Measurements from ENCODE around the gene TRAF1.

Gene TRAF1

DNA sequence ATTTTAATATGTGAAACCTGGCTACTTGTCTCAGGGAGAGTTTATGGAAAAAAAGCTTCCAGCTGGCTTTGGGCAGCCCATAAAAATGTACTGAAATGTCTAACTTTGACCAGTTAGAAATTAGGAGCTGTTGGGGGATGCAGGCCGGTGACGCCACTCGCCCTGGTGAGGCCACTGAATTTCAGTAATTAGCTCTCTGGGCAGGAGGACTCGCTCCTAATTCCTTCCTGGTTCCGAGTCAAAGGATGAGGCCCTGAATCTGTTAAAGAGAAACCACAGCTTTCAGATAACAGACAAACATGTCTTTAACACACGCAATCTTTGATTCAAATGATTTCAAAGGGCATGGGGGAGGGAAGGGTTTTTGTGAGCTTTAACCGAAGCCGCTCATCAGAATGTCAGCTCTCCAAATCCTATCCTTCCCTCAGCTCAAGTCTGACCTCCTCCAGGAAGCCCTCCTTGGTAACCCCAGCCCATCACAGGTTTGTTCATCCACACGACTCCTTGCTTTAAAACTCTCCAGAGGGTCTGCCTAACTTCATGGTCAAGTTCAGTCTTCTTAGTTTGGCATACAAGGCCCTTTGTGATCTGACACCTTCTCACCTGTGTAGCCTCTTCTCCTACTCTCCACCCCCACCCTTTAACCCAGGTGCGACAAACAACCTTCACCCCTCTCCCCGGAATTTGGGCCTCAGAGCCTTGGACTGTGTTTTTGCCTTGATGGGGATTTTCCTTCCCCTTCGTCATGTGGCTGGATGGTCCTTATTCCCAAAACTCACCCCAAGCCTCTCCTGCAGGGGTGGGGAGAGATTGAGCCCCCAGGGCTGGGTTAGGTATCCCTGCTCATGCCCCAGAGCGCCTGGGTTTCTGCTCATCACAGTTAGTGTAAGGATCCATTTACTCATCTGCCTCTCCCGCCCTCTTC lies 36.0 kb downstream of the TRAF1 start:
- TF ChIP-seq, protein P1, sequence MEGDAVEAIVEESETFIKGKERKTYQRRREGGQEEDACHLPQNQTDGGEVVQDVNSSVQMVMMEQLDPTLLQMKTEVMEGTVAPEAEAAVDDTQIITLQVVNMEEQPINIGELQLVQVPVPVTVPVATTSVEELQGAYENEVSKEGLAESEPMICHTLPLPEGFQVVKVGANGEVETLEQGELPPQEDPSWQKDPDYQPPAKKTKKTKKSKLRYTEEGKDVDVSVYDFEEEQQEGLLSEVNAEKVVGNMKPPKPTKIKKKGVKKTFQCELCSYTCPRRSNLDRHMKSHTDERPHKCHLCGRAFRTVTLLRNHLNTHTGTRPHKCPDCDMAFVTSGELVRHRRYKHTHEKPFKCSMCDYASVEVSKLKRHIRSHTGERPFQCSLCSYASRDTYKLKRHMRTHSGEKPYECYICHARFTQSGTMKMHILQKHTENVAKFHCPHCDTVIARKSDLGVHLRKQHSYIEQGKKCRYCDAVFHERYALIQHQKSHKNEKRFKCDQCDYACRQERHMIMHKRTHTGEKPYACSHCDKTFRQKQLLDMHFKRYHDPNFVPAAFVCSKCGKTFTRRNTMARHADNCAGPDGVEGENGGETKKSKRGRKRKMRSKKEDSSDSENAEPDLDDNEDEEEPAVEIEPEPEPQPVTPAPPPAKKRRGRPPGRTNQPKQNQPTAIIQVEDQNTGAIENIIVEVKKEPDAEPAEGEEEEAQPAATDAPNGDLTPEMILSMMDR (IDR thresholded peaks at IDR 0.05; ENCODE audit: extremely low read depth, insufficient read depth, missing control alignments), result no peak
- in situ Hi-C loops (cut with MboI; ENCODE audit: low pct_unique_long_range_greater_than_20kb, low sequenced_read_pairs, unreplicated experiment), result no loop called here
- no peak for DNase-seq (ENCODE audit: low spot score)

DNA sequence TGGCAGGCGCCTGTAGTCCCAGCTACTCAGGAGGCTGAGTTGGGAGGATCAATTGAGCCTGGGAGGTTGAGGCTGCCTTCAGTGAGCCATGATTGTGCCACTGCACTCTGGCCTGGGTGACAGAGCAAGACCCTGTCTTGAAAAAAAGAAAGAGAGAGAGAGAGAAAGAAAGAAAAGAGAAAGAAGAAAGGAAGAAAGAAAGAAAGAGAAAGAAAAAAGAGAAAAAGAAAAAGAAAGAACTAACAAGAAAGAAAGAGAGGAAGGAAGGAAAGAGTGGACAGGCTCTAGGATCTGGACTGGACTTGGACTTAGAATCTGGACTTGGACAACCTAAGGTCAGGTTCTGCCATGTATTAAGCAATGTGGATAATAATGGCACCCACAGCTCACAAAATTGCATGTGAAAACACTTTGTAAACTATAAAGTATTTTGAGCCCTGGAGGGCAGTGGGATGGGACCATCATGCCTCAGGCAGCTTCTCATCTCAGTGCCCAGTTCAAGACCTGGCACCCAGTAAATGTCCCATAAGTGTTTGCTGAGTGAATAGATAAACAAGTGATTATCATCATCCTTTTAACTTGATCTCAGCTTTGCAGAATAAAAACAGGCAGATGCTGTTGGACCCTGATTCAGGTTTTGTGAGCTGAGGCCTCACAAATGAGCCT lies 36.9 kb downstream of the TRAF1 start:
- in situ Hi-C loops (cut with MboI; ENCODE audit: low pct_unique_long_range_greater_than_20kb, low sequenced_read_pairs, unreplicated experiment), result no loop called here
- no peak for DNase-seq (ENCODE audit: low spot score)
- TF ChIP-seq, protein P1 (IDR thresholded peaks at IDR 0.05; ENCODE audit: extremely low read depth, insufficient read depth, missing control alignments), result no peak

DNA sequence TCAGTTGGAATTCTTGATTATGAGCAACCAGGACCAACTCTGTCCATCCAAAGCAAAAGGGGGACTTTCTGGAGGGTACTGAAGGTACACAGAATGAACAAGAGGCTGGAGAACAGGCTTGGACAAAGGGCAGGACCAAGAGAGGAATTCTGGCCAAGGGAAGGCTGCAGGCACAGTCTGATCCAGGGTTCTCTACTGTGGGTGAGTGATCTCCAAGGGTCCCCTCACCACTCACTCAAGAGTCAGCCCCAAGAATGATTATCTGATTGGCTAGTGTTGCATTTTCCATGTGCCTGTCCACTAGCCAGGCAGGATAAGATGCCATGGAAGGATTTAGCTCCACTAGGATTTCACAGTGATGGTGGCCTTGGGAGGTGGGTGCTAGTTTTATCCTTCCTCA lies 38.0 kb downstream of the TRAF1 start:
- in situ Hi-C loops (cut with MboI; ENCODE audit: low pct_unique_long_range_greater_than_20kb, low sequenced_read_pairs, unreplicated experiment), result no loop called here
- DNase-seq (ENCODE audit: low spot score), result no peak

DNA sequence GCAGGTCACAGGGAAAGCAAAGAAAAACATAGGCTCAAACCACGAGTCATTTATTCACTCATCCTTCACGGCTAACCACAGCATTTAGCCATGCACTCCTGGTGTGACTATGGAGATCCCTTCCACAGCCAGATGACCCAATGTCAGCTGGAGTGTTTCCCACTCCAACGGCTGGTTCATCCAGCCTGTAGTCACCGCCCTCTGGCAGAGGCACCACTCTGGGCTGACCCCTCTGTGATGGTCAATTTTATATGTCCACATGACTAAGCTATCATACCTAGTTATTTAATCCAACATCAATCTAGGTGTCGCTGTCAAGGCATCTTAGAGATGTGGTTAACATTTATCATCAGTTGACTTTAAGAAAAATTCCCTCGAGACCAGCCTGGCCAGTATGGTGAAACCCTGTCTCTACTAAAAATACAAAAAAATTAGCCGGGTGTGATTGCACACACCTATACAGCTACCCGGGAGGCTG lies 40.1 kb downstream of the TRAF1 start:
- in situ Hi-C loops (cut with MboI; ENCODE audit: low pct_unique_long_range_greater_than_20kb, low sequenced_read_pairs, unreplicated experiment), result no loop called here
- TF ChIP-seq, protein P1 (IDR thresholded peaks at IDR 0.05; ENCODE audit: extremely low read depth, insufficient read depth, missing control alignments), result no peak
- no peak for DNase-seq (ENCODE audit: low spot score)

More for the DNA sequence above, 38.0 kb downstream of the TRAF1 start:
- TF ChIP-seq, protein P1 (IDR thresholded peaks at IDR 0.05; ENCODE audit: extremely low read depth, insufficient read depth, missing control alignments), result no peak

DNA sequence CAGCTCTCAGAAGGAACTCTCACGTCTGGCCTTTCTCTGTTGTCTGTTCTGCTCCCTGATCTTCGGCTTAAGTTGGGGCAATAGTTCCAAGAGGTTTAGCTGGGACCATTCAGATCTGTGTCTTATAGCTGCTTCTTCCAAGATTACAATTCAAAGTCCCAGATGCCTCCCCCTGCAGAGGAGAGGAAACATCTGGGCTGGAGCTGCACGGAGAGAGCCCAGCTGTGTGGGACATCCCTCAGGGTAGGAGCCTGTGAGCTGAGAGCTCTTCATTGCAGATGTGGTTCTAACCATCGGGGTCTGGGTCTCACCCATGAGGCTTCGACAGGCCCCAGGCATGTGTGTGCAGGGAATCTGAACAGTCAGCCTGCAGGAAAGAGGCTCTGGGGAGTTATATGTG lies 40.6 kb downstream of the TRAF1 start:
- DNase-seq (ENCODE audit: low spot score), result no peak
- TF ChIP-seq, protein P1 (IDR thresholded peaks at IDR 0.05; ENCODE audit: extremely low read depth, insufficient read depth, missing control alignments), result no peak
- in situ Hi-C loops (cut with MboI; ENCODE audit: low pct_unique_long_range_greater_than_20kb, low sequenced_read_pairs, unreplicated experiment), result no loop called here

DNA sequence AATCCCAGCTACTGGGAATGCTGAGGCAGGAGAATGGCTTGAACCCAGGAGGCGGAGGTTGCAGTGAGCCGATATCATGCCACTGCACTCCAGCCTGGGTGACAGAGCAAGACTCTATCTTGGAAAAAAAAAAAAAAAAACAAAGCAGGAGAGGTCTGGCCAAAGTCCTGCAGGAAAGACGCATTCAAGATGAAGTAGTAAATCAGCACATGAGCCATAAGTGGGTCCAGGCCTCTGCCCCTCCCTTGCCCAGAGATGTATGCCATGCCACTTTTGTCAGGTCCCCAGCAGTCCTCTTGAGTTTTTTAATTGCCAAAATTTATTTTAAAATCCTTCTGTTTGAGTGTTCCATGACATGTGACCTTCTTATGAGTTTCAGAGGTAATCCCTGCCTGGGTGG lies 41.1 kb downstream of the TRAF1 start:
- in situ Hi-C loops (cut with MboI; ENCODE audit: low pct_unique_long_range_greater_than_20kb, low sequenced_read_pairs, unreplicated experiment), result no loop called here
- no peak for DNase-seq (ENCODE audit: low spot score)
- TF ChIP-seq, protein P1 (IDR thresholded peaks at IDR 0.05; ENCODE audit: extremely low read depth, insufficient read depth, missing control alignments), result no peak

Data from GM13977 (cell line).